ENCODE data around the gene RPS27L.
A peak's percentile ranks its signal among the peaks of the same experiment; 100 is the strongest.

RPS27L gene

GRCh38 chr15:63135281-63135680 lies 22.0 kb downstream of the RPS27L start:
- Mint-ChIP-seq H3K9me3 (no peaks in the 10 kb centered on the region), H3K27me3 (ENCODE audit: low read depth) (no peaks in the 10 kb centered on the region), H3K36me3 (ENCODE audit: low read depth) (peaks cover 17% of the 10 kb centered on the region), H3K4me1 (ENCODE audit: low read depth) (peaks cover 5% of the 10 kb centered on the region), H3K27ac (no peak overlapping the region), H3K4me3 (no peak overlapping the region)

GRCh38 chr15:63134245-63134985 lies 22.9 kb downstream of the RPS27L start:
- Mint-ChIP-seq H3K9me3 (no peaks in the 10 kb centered on the region), H3K27ac (no peak overlapping the region), H3K27me3 (ENCODE audit: low read depth) (no peaks in the 10 kb centered on the region), H3K4me3 (no peak overlapping the region), H3K4me1 (ENCODE audit: low read depth) (peaks cover 3% of the 10 kb centered on the region), H3K36me3 (ENCODE audit: low read depth) (peaks cover 17% of the 10 kb centered on the region)

GRCh38 chr15:63133786-63134185 lies 23.5 kb downstream of the RPS27L start:
- peaks cover 3% of the 10 kb centered on the region for H3K4me1 Mint-ChIP-seq (ENCODE audit: low read depth)
- no peaks in the 10 kb centered on the region for H3K9me3 Mint-ChIP-seq
- H3K27me3 Mint-ChIP-seq (ENCODE audit: low read depth): no peaks in the 10 kb centered on the region
- peaks cover 17% of the 10 kb centered on the region for H3K36me3 Mint-ChIP-seq (ENCODE audit: low read depth)
- no peak overlapping the region for H3K27ac Mint-ChIP-seq
- H3K4me3 Mint-ChIP-seq: no peak overlapping the region

GRCh38 chr15:63126726-63127125 lies 30.6 kb downstream of the RPS27L start:
- peaks cover 24% of the 10 kb centered on the region for H3K36me3 Mint-ChIP-seq (ENCODE audit: low read depth)

GRCh38 chr15:63124506-63124905 lies 32.8 kb downstream of the RPS27L start:
- Mint-ChIP-seq H3K27me3 (ENCODE audit: low read depth) (no peaks in the 10 kb centered on the region), H3K27ac (no peak overlapping the region), H3K36me3 (ENCODE audit: low read depth) (peaks cover 28% of the 10 kb centered on the region), H3K4me3 (no peak overlapping the region), H3K4me1 (ENCODE audit: low read depth) (peaks cover 12% of the 10 kb centered on the region), H3K9me3 (peaks cover 20% of the 10 kb centered on the region)

More at GRCh38 chr15:63126726-63127125, 30.6 kb downstream of the RPS27L start:
- Mint-ChIP-seq H3K27ac (no peak overlapping the region), H3K4me3 (no peak overlapping the region), H3K4me1 (ENCODE audit: low read depth) (peaks cover 7% of the 10 kb centered on the region), H3K9me3 (no peaks in the 10 kb centered on the region), H3K27me3 (ENCODE audit: low read depth) (no peaks in the 10 kb centered on the region)

- Mint-ChIP-seq H3K27me3 (ENCODE audit: low read depth) (peaks cover 1% of the 10 kb centered on the region), H3K4me1 (ENCODE audit: low read depth) (peaks cover 12% of the 10 kb centered on the region), H3K27ac (peak overlapping the region; percentile 89), H3K9me3 (peaks cover 24% of the 10 kb centered on the region), H3K36me3 (ENCODE audit: low read depth) (peaks cover 27% of the 10 kb centered on the region), H3K4me3 (peak overlapping the region; percentile 95)
Observed at GRCh38 chr15:63122002-63122875, 35.0 kb downstream of the RPS27L start.

GRCh38 chr15:63121382-63122001 lies 35.8 kb downstream of the RPS27L start, which contains the start of gene LACTB:
Gene LACTB, plus strand, starts transcription at chr15:63121861. Its CDS starts 11 bp downstream, at chr15:63121872.
- peaks cover 24% of the 10 kb centered on the region for H3K36me3 Mint-ChIP-seq (ENCODE audit: low read depth)
- H3K27me3 Mint-ChIP-seq (ENCODE audit: low read depth): peaks cover 4% of the 10 kb centered on the region
- H3K4me3 Mint-ChIP-seq: peak within 1 kb of the TSS; percentile 95
- peak within 1 kb of the TSS; percentile 89 for H3K27ac Mint-ChIP-seq
- H3K9me3 Mint-ChIP-seq: peaks cover 24% of the 10 kb centered on the region
- H3K4me1 Mint-ChIP-seq (ENCODE audit: low read depth): peaks cover 12% of the 10 kb centered on the region

GRCh38 chr15:63118854-63119253 lies 38.4 kb downstream of the RPS27L start:
- Mint-ChIP-seq H3K4me3 (no peak overlapping the region), H3K4me1 (ENCODE audit: low read depth) (peaks cover 11% of the 10 kb centered on the region), H3K27me3 (ENCODE audit: low read depth) (peaks cover 4% of the 10 kb centered on the region), H3K27ac (no peak overlapping the region), H3K9me3 (peaks cover 24% of the 10 kb centered on the region), H3K36me3 (ENCODE audit: low read depth) (peaks cover 12% of the 10 kb centered on the region)

- H3K36me3 Mint-ChIP-seq (ENCODE audit: low read depth): peaks cover under 1% of the 10 kb centered on the region
- H3K4me3 Mint-ChIP-seq: no peak overlapping the region
Observed at GRCh38 chr15:63114465-63114864, 42.8 kb downstream of the RPS27L start.

GRCh38 chr15:63112871-63113270 lies 44.4 kb downstream of the RPS27L start:
- no peak overlapping the region for H3K4me3 Mint-ChIP-seq
- peaks cover 19% of the 10 kb centered on the region for H3K27me3 Mint-ChIP-seq (ENCODE audit: low read depth)
- no peaks in the 10 kb centered on the region for H3K36me3 Mint-ChIP-seq (ENCODE audit: low read depth)
- no peaks in the 10 kb centered on the region for H3K9me3 Mint-ChIP-seq
- no peaks in the 10 kb centered on the region for H3K4me1 Mint-ChIP-seq (ENCODE audit: low read depth)
- H3K27ac Mint-ChIP-seq: no peak overlapping the region

More at GRCh38 chr15:63114465-63114864, 42.8 kb downstream of the RPS27L start:
- Mint-ChIP-seq H3K4me1 (ENCODE audit: low read depth) (no peaks in the 10 kb centered on the region), H3K27me3 (ENCODE audit: low read depth) (peaks cover 9% of the 10 kb centered on the region), H3K27ac (no peak overlapping the region), H3K9me3 (peaks cover 4% of the 10 kb centered on the region)

- H3K27ac Mint-ChIP-seq: no peak overlapping the region
- H3K36me3 Mint-ChIP-seq (ENCODE audit: low read depth): no peaks in the 10 kb centered on the region
- H3K9me3 Mint-ChIP-seq: no peaks in the 10 kb centered on the region
- peaks cover 15% of the 10 kb centered on the region for H3K27me3 Mint-ChIP-seq (ENCODE audit: low read depth)
- H3K4me3 Mint-ChIP-seq: no peak overlapping the region
- no peaks in the 10 kb centered on the region for H3K4me1 Mint-ChIP-seq (ENCODE audit: low read depth)
Observed at GRCh38 chr15:63111481-63111880, 45.8 kb downstream of the RPS27L start.

- no peaks in the 10 kb centered on the region for H3K36me3 Mint-ChIP-seq (ENCODE audit: low read depth)
- peaks cover 15% of the 10 kb centered on the region for H3K27me3 Mint-ChIP-seq (ENCODE audit: low read depth)
- H3K27ac Mint-ChIP-seq: no peak overlapping the region
- peaks cover 4% of the 10 kb centered on the region for H3K9me3 Mint-ChIP-seq
- no peaks in the 10 kb centered on the region for H3K4me1 Mint-ChIP-seq (ENCODE audit: low read depth)
- no peak overlapping the region for H3K4me3 Mint-ChIP-seq
Observed at GRCh38 chr15:63110428-63111026, 46.8 kb downstream of the RPS27L start.

GRCh38 chr15:63109920-63110319 lies 47.4 kb downstream of the RPS27L start:
- Mint-ChIP-seq H3K9me3 (peaks cover 10% of the 10 kb centered on the region), H3K36me3 (ENCODE audit: low read depth) (no peaks in the 10 kb centered on the region), H3K27ac (no peak overlapping the region)

GRCh38 chr15:63109498-63109897 lies 47.8 kb downstream of the RPS27L start:
- peaks cover 15% of the 10 kb centered on the region for H3K27me3 Mint-ChIP-seq (ENCODE audit: low read depth)

More at GRCh38 chr15:63109920-63110319, 47.4 kb downstream of the RPS27L start:
- Mint-ChIP-seq H3K27me3 (ENCODE audit: low read depth) (peaks cover 15% of the 10 kb centered on the region), H3K4me1 (ENCODE audit: low read depth) (no peaks in the 10 kb centered on the region), H3K4me3 (no peak overlapping the region)

More at GRCh38 chr15:63109498-63109897, 47.8 kb downstream of the RPS27L start:
- Mint-ChIP-seq H3K4me1 (ENCODE audit: low read depth) (no peaks in the 10 kb centered on the region), H3K9me3 (peaks cover 10% of the 10 kb centered on the region), H3K4me3 (no peak overlapping the region), H3K36me3 (ENCODE audit: low read depth) (no peaks in the 10 kb centered on the region), H3K27ac (no peak overlapping the region)
